Measurements from ENCODE around the gene CLDN7. TPM values are rescaled to one million over a fixed set of nuclear protein-coding genes. Genes with fewer than 3 reads are reported as not detected.

Gene CLDN7
- total and polyA plus RNA-seq, 4 experiments from 2014 or later, result 0.39 to 3.1 (median 1.0) TPM

- intact Hi-C loops (cut with micrococcal nuclease), result no loop called here
Observed at GRCh38 chr17:7242717-7243452, 19.4 kb downstream of the CLDN7 start.

GRCh38 chr17:7241783-7242716, 20.2 kb downstream of the CLDN7 start, which contains the start of gene GABARAP:
Gene GABARAP (minus strand): TSS chr17:7242449. CDS start chr17:7242330, 119 bp downstream.
- peak; percentile 90 to 94 (median 90) for DNase-seq
- CTCF ChIA-PET (ENCODE audit: partially characterized antibody), result interaction anchor here (0.9 to 1.8 kb wide), 7 partner anchors 8 to 55 kb away, joined by 3 to 8 read pairs (median 6); partner anchors contain the start of genes ACADVL and DLG4
- intact Hi-C loops (cut with micrococcal nuclease), result no loop called here

More at GRCh38 chr17:7242717-7243452, 19.4 kb downstream of the CLDN7 start:
- Mint-ChIP-seq H3K36me3 (peaks cover 24 to 64% of the 10 kb centered on the region in 2 donors), H3K9me3 (peaks cover 0 to 8% (median 0%) of the 10 kb centered on the region in 8 donors), H3K4me1 (peaks cover 24 to 56% (median 35%) of the 10 kb centered on the region in 4 donors), H3K27me3 (peaks cover 0 to 2% of the 10 kb centered on the region in 2 donors), H3K27ac (peak overlapping the region; percentile 98 to 100 (median 100)), H3K4me3 (peak overlapping the region; percentile 95 to 100 (median 96))
- Histone ChIP-seq H3K4me3 (ENCODE audit: low read length in 2 of 2) (peak overlapping the region; percentile 74 to 82), H3K36me3 (ENCODE audit: insufficient read depth, low read length) (peaks cover 28% of the 10 kb centered on the region), H3K9me3 (ENCODE audit: control insufficient read depth in 1 of 2, low read length in 2 of 2) (no peaks in the 10 kb centered on the region), H3K4me1 (ENCODE audit: insufficient read depth, low read length) (peaks cover 29% of the 10 kb centered on the region), H3K27me3 (ENCODE audit: insufficient read depth, low read length) (no peaks in the 10 kb centered on the region), H3K27ac (ENCODE audit: low read depth, low read length) (peak overlapping the region; percentile 96)
- ChIA-PET CTCF (ENCODE audit: partially characterized antibody) (interaction anchor here (0.9 to 1.5 kb wide), 4 partner anchors 22 to 53 kb away, joined by 3 to 8 read pairs (median 4); partner anchors contain the start of genes ACADVL and DLG4), POLR2A (ENCODE audit: partially characterized antibody) (interaction anchor here (0.5 to 17.6 kb wide), 22 partner anchors 7 to 875 kb away, joined by 3 to 435 read pairs (median 6); partner anchors contain the start of genes ACADVL, ACAP1, CTDNEP1 and DLG4)
- DNase-seq, result peak; percentile 93 to 95 (median 95)

GRCh38 chr17:7241090-7241733, 21.1 kb downstream of the CLDN7 start:
- Histone ChIP-seq H3K27ac (ENCODE audit: low read depth, low read length) (peak overlapping the region; percentile 96), H3K9me3 (ENCODE audit: control insufficient read depth in 1 of 2, low read length in 2 of 2) (no peaks in the 10 kb centered on the region), H3K4me3 (ENCODE audit: low read length in 2 of 2) (peak overlapping the region; percentile 74 to 82), H3K36me3 (ENCODE audit: insufficient read depth, low read length) (peaks cover 29% of the 10 kb centered on the region), H3K27me3 (ENCODE audit: insufficient read depth, low read length) (no peaks in the 10 kb centered on the region), H3K4me1 (ENCODE audit: insufficient read depth, low read length) (peaks cover 44% of the 10 kb centered on the region)
- H3K36me3 Mint-ChIP-seq, result peaks cover 24 to 65% of the 10 kb centered on the region in 2 donors
- ChIA-PET POLR2A (ENCODE audit: partially characterized antibody) (interaction anchor here (0.9 to 17.6 kb wide), 9 partner anchors 9 to 446 kb away, joined by 3 to 435 read pairs (median 14); partner anchors contain the start of genes ACADVL, ACAP1, CTDNEP1 and DLG4), CTCF (ENCODE audit: partially characterized antibody) (interaction anchor here (0.9 to 1.8 kb wide), 7 partner anchors 8 to 238 kb away, joined by 3 to 8 read pairs (median 3); partner anchors contain the start of genes ACAP1 and ZBTB4)
- peaks cover 34 to 61% (median 41%) of the 10 kb centered on the region in 4 donors for H3K4me1 Mint-ChIP-seq
- H3K9me3 Mint-ChIP-seq, result peaks cover 0 to 8% (median 0%) of the 10 kb centered on the region in 8 donors
- intact Hi-C loops (cut with micrococcal nuclease), result no loop called here
- peak overlapping the region; percentile 95 to 100 (median 96) for H3K4me3 Mint-ChIP-seq
- H3K27ac Mint-ChIP-seq, result peak overlapping the region; percentile 98 to 100 (median 100)
- H3K27me3 Mint-ChIP-seq, result peaks cover 0 to 2% of the 10 kb centered on the region in 2 donors
- DNase-seq, result no peak

More at GRCh38 chr17:7241783-7242716, 20.2 kb downstream of the CLDN7 start, which contains the start of gene GABARAP:
- Histone ChIP-seq H3K4me3 (ENCODE audit: low read length in 2 of 2) (peak within 1 kb of the TSS; percentile 74 to 82), H3K27me3 (ENCODE audit: insufficient read depth, low read length) (no peaks in the 10 kb centered on the region), H3K4me1 (ENCODE audit: insufficient read depth, low read length) (peaks cover 36% of the 10 kb centered on the region), H3K27ac (ENCODE audit: low read depth, low read length) (peak within 1 kb of the TSS; percentile 96), H3K36me3 (ENCODE audit: insufficient read depth, low read length) (peaks cover 28% of the 10 kb centered on the region), H3K9me3 (ENCODE audit: control insufficient read depth in 1 of 2, low read length in 2 of 2) (no peaks in the 10 kb centered on the region)
- Mint-ChIP-seq H3K9me3 (peaks cover 0 to 8% (median 0%) of the 10 kb centered on the region in 8 donors), H3K36me3 (peaks cover 26 to 66% of the 10 kb centered on the region in 2 donors), H3K27me3 (peaks cover 0 to 2% of the 10 kb centered on the region in 2 donors), H3K4me1 (peaks cover 30 to 61% (median 39%) of the 10 kb centered on the region in 4 donors), H3K27ac (peak within 1 kb of the TSS; percentile 98 to 100 (median 100)), H3K4me3 (peak within 1 kb of the TSS; percentile 95 to 100 (median 96))
- POLR2A ChIA-PET (ENCODE audit: partially characterized antibody), result interaction anchor here (0.5 to 17.6 kb wide), 23 partner anchors 8 to 876 kb away, joined by 3 to 435 read pairs (median 6); partner anchors contain the start of genes ACADVL, ACAP1, CTDNEP1 and DLG4

GRCh38 chr17:7240375-7240774, 21.9 kb downstream of the CLDN7 start:
- no peaks in the 10 kb centered on the region for H3K27me3 ChIP-seq (ENCODE audit: insufficient read depth, low read length)
- ChIA-PET CTCF (ENCODE audit: partially characterized antibody) (interaction anchor here (0.9 to 1.8 kb wide), 4 partner anchors 19 to 239 kb away, joined by 3 to 8 read pairs (median 3); partner anchors contain the start of genes ACAP1 and ZBTB4), POLR2A (ENCODE audit: partially characterized antibody) (interaction anchor here (1.3 to 17.6 kb wide), 7 partner anchors 10 to 446 kb away, joined by 3 to 435 read pairs (median 24); partner anchors contain the start of genes ACADVL, CTDNEP1, DLG4 and ELP5)
- H3K27ac Mint-ChIP-seq, result peak overlapping the region; percentile 90 to 100 (median 99)
- peaks cover 26% of the 10 kb centered on the region for H3K36me3 ChIP-seq (ENCODE audit: insufficient read depth, low read length)
- no peaks in the 10 kb centered on the region for H3K9me3 ChIP-seq (ENCODE audit: control insufficient read depth in 1 of 2, low read length in 2 of 2)
- H3K4me3 ChIP-seq (ENCODE audit: low read length in 2 of 2), result no peak overlapping the region
- peaks cover 37 to 65% (median 47%) of the 10 kb centered on the region in 4 donors for H3K4me1 Mint-ChIP-seq
- intact Hi-C loops (cut with micrococcal nuclease), result no loop called here
- peak overlapping the region; percentile 85 for H3K27ac ChIP-seq (ENCODE audit: low read depth, low read length)
- no peak for DNase-seq
- H3K36me3 Mint-ChIP-seq, result peaks cover 25 to 66% of the 10 kb centered on the region in 2 donors
- peak overlapping the region; percentile 66 to 99 (median 96) for H3K4me3 Mint-ChIP-seq
- peaks cover 0 to 8% (median 0%) of the 10 kb centered on the region in 8 donors for H3K9me3 Mint-ChIP-seq
- peaks cover 52% of the 10 kb centered on the region for H3K4me1 ChIP-seq (ENCODE audit: insufficient read depth, low read length)
- peaks cover 0 to 2% of the 10 kb centered on the region in 2 donors for H3K27me3 Mint-ChIP-seq

- Mint-ChIP-seq H3K27me3 (peaks cover 0 to 2% of the 10 kb centered on the region in 2 donors), H3K4me1 (peaks cover 41 to 75% (median 54%) of the 10 kb centered on the region in 4 donors), H3K36me3 (peaks cover 25 to 69% of the 10 kb centered on the region in 2 donors), H3K27ac (peak within 1 kb of the TSS; percentile 90 to 100 (median 98)), H3K9me3 (peaks cover 0 to 8% (median 0%) of the 10 kb centered on the region in 8 donors), H3K4me3 (peak within 1 kb of the TSS; percentile 94 to 99 (median 96))
- Histone ChIP-seq H3K27ac (ENCODE audit: low read depth, low read length) (peak within 1 kb of the TSS; percentile 85), H3K27me3 (ENCODE audit: insufficient read depth, low read length) (no peaks in the 10 kb centered on the region), H3K4me3 (ENCODE audit: low read length in 2 of 2) (peak within 1 kb of the TSS; percentile 85 to 86), H3K36me3 (ENCODE audit: insufficient read depth, low read length) (peaks cover 27% of the 10 kb centered on the region), H3K9me3 (ENCODE audit: control insufficient read depth in 1 of 2, low read length in 2 of 2) (no peaks in the 10 kb centered on the region), H3K4me1 (ENCODE audit: insufficient read depth, low read length) (peaks cover 61% of the 10 kb centered on the region)
- peak; percentile 97 to 98 (median 98) for DNase-seq
- intact Hi-C loops (cut with micrococcal nuclease), result loop anchor here (1.0 to 10.0 kb wide), 8 partner anchors 13 to 605 kb away; partner anchors contain the start of genes EIF5A, ELP5, POLR2A and TMEM102
- ChIA-PET POLR2A (ENCODE audit: partially characterized antibody) (interaction anchor here (0.8 to 17.6 kb wide), 18 partner anchors 9 to 447 kb away, joined by 3 to 435 read pairs (median 7); partner anchors contain the start of genes ACADVL, ACAP1, CTDNEP1 and DLG4), CTCF (ENCODE audit: partially characterized antibody) (interaction anchor here (1.0 to 1.6 kb wide), 4 partner anchors 19 to 97 kb away, joined by 3 to 4 read pairs (median 4); partner anchors contain the start of gene ACAP1)
Observed at GRCh38 chr17:7239091-7240027, 22.9 kb downstream of the CLDN7 start, which contains the start of gene PHF23. Gene PHF23 (minus strand): TSS chr17:7239457. CDS start chr17:7239279, 178 bp downstream.
